Measurements from ENCODE around the gene VPS72. TPM values are rescaled to one million over a fixed set of nuclear protein-coding genes. Genes with fewer than 3 reads are reported as not detected.

The VPS72 gene
- total RNA-seq, 1 experiment from 2014 or later: 71.5 TPM

DNA sequence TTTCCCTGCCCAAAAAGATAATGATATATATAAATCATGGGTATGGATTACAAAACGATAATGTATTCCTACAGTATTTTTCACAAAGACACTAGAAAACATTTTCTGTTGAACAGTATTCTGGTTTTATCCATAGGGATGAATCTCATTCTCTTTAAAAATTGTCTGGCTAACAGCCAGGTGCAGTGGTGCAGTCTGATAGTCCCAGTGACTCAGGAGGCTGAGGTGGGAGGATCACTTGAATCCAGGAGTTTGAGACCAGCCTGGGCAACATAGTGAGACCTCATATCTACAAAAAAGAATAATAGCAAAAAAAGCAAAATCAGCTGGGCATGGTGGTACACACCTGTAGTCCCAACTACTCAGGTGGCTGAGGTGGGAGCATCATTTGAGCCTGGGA is 31.6 kb upstream of the VPS72 start:
- no peaks in the 10 kb centered on the region; the same call in 1 of the 2 replicates for H3K36me3 ChIP-seq (ENCODE audit: control insufficient read depth, insufficient read depth, low read length)
- intact Hi-C loops (cut with micrococcal nuclease; ENCODE audit: unreplicated experiment) (no loop called here), in situ Hi-C loops (cut with HindIII; ENCODE audit: low pct_unique_long_range_greater_than_20kb, low sequenced_read_pairs) (no loop called here)
- CTCF ChIA-PET: no interaction called here
- H3K27ac ChIP-seq (ENCODE audit: low read length): no peak overlapping the region
- DNase-seq (ENCODE audit: low read depth, low spot score) (no peak), ATAC-seq (no peak)
- no peaks in the 10 kb centered on the region for H3K9me3 ChIP-seq (ENCODE audit: control insufficient read depth, insufficient read depth, low read depth, low read length)
- no peak overlapping the region for H3K4me3 ChIP-seq (ENCODE audit: low read depth in 2 of 2, low read length in 2 of 2)
- no TSS peak for BruUV-seq (replicated peaks)
- POLR2A ChIA-PET: interaction anchor here (0.6 kb wide), 1 partner anchor 10 kb away, joined by 3 read pairs; no protein-coding TSS in a partner anchor
- H3K27me3 ChIP-seq (ENCODE audit: control insufficient read depth, insufficient read depth, low read length): no peaks in the 10 kb centered on the region
- TF ChIP-seq, protein P1, sequence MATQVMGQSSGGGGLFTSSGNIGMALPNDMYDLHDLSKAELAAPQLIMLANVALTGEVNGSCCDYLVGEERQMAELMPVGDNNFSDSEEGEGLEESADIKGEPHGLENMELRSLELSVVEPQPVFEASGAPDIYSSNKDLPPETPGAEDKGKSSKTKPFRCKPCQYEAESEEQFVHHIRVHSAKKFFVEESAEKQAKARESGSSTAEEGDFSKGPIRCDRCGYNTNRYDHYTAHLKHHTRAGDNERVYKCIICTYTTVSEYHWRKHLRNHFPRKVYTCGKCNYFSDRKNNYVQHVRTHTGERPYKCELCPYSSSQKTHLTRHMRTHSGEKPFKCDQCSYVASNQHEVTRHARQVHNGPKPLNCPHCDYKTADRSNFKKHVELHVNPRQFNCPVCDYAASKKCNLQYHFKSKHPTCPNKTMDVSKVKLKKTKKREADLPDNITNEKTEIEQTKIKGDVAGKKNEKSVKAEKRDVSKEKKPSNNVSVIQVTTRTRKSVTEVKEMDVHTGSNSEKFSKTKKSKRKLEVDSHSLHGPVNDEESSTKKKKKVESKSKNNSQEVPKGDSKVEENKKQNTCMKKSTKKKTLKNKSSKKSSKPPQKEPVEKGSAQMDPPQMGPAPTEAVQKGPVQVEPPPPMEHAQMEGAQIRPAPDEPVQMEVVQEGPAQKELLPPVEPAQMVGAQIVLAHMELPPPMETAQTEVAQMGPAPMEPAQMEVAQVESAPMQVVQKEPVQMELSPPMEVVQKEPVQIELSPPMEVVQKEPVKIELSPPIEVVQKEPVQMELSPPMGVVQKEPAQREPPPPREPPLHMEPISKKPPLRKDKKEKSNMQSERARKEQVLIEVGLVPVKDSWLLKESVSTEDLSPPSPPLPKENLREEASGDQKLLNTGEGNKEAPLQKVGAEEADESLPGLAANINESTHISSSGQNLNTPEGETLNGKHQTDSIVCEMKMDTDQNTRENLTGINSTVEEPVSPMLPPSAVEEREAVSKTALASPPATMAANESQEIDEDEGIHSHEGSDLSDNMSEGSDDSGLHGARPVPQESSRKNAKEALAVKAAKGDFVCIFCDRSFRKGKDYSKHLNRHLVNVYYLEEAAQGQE (IDR thresholded peaks at IDR 0.05; ENCODE audit: insufficient read depth in 1 of 2, low read depth in 2 of 2, low read length in 1 of 2): no peak
- no peak for TF ChIP-seq SIN3A (IDR thresholded peaks at IDR 0.05; ENCODE audit: borderline replicate concordance, insufficient read depth, low read depth, low read length)
- TF ChIP-seq, protein P2, sequence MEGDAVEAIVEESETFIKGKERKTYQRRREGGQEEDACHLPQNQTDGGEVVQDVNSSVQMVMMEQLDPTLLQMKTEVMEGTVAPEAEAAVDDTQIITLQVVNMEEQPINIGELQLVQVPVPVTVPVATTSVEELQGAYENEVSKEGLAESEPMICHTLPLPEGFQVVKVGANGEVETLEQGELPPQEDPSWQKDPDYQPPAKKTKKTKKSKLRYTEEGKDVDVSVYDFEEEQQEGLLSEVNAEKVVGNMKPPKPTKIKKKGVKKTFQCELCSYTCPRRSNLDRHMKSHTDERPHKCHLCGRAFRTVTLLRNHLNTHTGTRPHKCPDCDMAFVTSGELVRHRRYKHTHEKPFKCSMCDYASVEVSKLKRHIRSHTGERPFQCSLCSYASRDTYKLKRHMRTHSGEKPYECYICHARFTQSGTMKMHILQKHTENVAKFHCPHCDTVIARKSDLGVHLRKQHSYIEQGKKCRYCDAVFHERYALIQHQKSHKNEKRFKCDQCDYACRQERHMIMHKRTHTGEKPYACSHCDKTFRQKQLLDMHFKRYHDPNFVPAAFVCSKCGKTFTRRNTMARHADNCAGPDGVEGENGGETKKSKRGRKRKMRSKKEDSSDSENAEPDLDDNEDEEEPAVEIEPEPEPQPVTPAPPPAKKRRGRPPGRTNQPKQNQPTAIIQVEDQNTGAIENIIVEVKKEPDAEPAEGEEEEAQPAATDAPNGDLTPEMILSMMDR (IDR thresholded peaks at IDR 0.05): no peak
- no peak for TF ChIP-seq POLR2AphosphoS5 (IDR thresholded peaks at IDR 0.05; ENCODE audit: low read depth, low read length)
- no peak for TF ChIP-seq TCF7L2 (IDR thresholded peaks at IDR 0.05; ENCODE audit: low read depth, low read length)
- no peaks in the 10 kb centered on the region for H3K4me1 ChIP-seq (ENCODE audit: control insufficient read depth, insufficient read depth, low read length)

DNA sequence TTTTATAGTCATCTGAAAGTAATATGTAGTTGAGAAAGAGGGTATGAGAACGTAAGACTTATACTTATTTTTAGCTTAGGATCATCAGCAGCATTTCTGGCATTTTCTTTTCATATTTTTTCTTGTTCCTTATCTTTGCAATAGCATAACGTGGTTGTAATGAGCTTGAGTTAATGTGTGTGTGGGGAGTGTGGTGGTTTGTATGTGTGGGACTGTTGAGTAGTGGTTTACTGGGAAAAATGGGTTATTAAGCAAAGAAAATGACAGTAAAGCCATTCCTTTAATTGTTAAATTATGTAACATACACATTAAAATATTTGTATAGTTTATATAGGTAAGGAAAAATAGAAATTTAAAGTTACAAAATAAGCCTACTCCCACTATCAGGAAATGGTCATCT is 23.6 kb upstream of the VPS72 start:
- in situ Hi-C loops (cut with HindIII; ENCODE audit: low pct_unique_long_range_greater_than_20kb, low sequenced_read_pairs): no loop called here
- no peaks in the 10 kb centered on the region for H3K27me3 ChIP-seq (ENCODE audit: control insufficient read depth, insufficient read depth, low read length)
- DNase-seq (ENCODE audit: low read depth, low spot score) (no peak), ATAC-seq (no peak)
- ChIA-PET POLR2A (interaction anchor here (0.5 kb wide), 2 partner anchors 10 to 1766 kb away, joined by 3 to 7 read pairs; no protein-coding TSS in a partner anchor), CTCF (no interaction called here)
- no peak overlapping the region for H3K4me3 ChIP-seq (ENCODE audit: low read depth in 2 of 2, low read length in 2 of 2)
- H3K36me3 ChIP-seq (ENCODE audit: control insufficient read depth, insufficient read depth, low read length): 0 out of 2 replicates have a peak, but pooled peaks cover 3% of the 10 kb centered on the region
- BruUV-seq (replicated peaks): TSS peak; percentile 28
- H3K9me3 ChIP-seq (ENCODE audit: control insufficient read depth, insufficient read depth, low read depth, low read length): no peaks in the 10 kb centered on the region
- no peak overlapping the region for H3K27ac ChIP-seq (ENCODE audit: low read length)
- TF ChIP-seq, protein P2 (IDR thresholded peaks at IDR 0.05): no peak
- TF ChIP-seq TCF7L2 (IDR thresholded peaks at IDR 0.05; ENCODE audit: low read depth, low read length): no peak
- no peak for TF ChIP-seq SIN3A (IDR thresholded peaks at IDR 0.05; ENCODE audit: borderline replicate concordance, insufficient read depth, low read depth, low read length)
- no peak for TF ChIP-seq POLR2AphosphoS5 (IDR thresholded peaks at IDR 0.05; ENCODE audit: low read depth, low read length)
- TF ChIP-seq, protein P1 (IDR thresholded peaks at IDR 0.05; ENCODE audit: insufficient read depth in 1 of 2, low read depth in 2 of 2, low read length in 1 of 2): no peak
- H3K4me1 ChIP-seq (ENCODE audit: control insufficient read depth, insufficient read depth, low read length): no peaks in the 10 kb centered on the region
- intact Hi-C loops (cut with micrococcal nuclease; ENCODE audit: unreplicated experiment): no loop called here

All from Panc1 (cell line).